RWPE1 (cell line): ENCODE results near the gene PRDX6.

Experiments used
- CTCF ChIA-PET: fragments of 350-600 bp; sonication (Branson Sonifier 250); formaldehyde crosslinking; extraction: SDS; loops from one replicate; lab custom pipeline; 2021; lab: Yijun Ruan, JAX
- POLR2A ChIA-PET: fragments of 400-600 bp; formaldehyde crosslinking; extraction: SDS; loops from one replicate; lab custom pipeline; 2020; ENCODE audit warnings: antibody characterized with exemption; ENCODE audit not compliant: low non-redundant PET; lab: Yijun Ruan, JAX
- DNase-seq: peaks from one replicate; pipeline ENCODE4 v3.0.0; 2012; ENCODE audit warnings: low spot score
- H3K27ac ChIP-seq: fragments of 450-650 bp; 2 replicates; pipeline ENCODE4 v1.5.1; 2017
- CTCF ChIP-seq: fragments of 450-650 bp; conservative IDR thresholded peaks from 2 replicates; pipeline ENCODE4 v1.5.1; 2017; ENCODE audit warnings: low read depth, mild to moderate bottlenecking

The PRDX6 gene

GRCh38 chr1:173530795-173531693 lies 53.9 kb downstream of the PRDX6 start:
- TF ChIP-seq CTCF = no peak
- ChIA-PET POLR2A (no interaction called here), CTCF (interaction anchor here (0.8 kb wide), 1 partner anchor 100 kb away, joined by 4 read pairs; no protein-coding TSS in a partner anchor)
- DNase-seq = no peak
- H3K27ac ChIP-seq = no peak overlapping the region

DNA sequence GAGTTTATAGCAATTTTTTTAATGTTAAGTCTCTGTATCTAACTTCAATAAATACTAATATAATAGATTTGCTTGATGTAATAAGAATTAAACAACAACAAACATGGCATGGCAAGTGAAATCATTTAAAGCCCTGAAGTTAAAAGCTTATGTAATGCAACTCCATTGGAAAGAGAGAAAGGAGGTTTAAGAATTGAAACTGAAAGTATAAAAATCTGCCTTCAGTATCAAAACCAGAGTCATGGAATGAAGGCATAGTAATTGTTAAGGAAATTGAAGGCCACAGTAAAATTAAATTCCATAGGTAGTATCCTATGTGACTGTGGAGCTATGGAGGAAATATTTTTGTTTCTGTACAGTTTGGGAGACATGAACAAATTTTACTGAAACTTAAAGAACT lies 55.1 kb downstream of the PRDX6 start:
- CTCF ChIA-PET = interaction anchor here (0.8 kb wide), 1 partner anchor 101 kb away, joined by 4 read pairs; no protein-coding TSS in a partner anchor
- TF ChIP-seq CTCF = no peak
- no peak for DNase-seq
- POLR2A ChIA-PET = no interaction called here
- no peak overlapping the region for H3K27ac ChIP-seq

GRCh38 chr1:173536223-173536622 lies 59.1 kb downstream of the PRDX6 start:
- ChIA-PET POLR2A (no interaction called here), CTCF (no interaction called here)
- H3K27ac ChIP-seq = no peak overlapping the region
- no peak for TF ChIP-seq CTCF
- no peak for DNase-seq
